Kidney (tissue), 14 donors: Measurements from ENCODE around the gene ATAD5. TPM values are rescaled to one million over a fixed set of nuclear protein-coding genes. Genes with fewer than 3 reads are reported as not detected.
"Not testable (repeated sequence)": the region's sequence is repeated elsewhere in the genome, so short reads cannot be mapped to it uniquely, and the experiment has no call there.

Experiments used
- DNase-seq, 5 donors: peaks; one replicate each; pipeline ENCODE4 v3.0.0-alpha.2; 2013 to 2020
- FAIRE-seq: peaks from 2 replicates; lab custom pipeline; 2012; peaks lifted over from hg19 to GRCh38; lab: Jason Lieb, UNC
- H3K27ac ChIP-seq, 2 donors: one replicate each; pipeline ENCODE4 v1.7.0; 2013; ENCODE audit warnings: low read depth in 2 of 2, low read length in 2 of 2, inconsistent platforms in 1 of 2
- H3K27me3 ChIP-seq: one replicate; pipeline ENCODE4 v1.7.1; 2013; ENCODE audit warnings: low read length, inconsistent platforms; ENCODE audit not compliant: control insufficient read depth, insufficient read depth
- H3K36me3 ChIP-seq, 3 donors: one replicate each; pipeline versions ENCODE4 v1.7.0 to v1.7.1; 2013; ENCODE audit warnings: low read length in 3 of 3, control low read depth in 1 of 3, inconsistent platforms in 1 of 3; ENCODE audit not compliant: insufficient read depth in 3 of 3, control insufficient read depth in 2 of 3
- H3K4me1 ChIP-seq, 3 donors: one replicate each; pipeline versions ENCODE4 v1.7.0 to v1.7.1; 2013; ENCODE audit warnings: low read length in 3 of 3, inconsistent platforms in 1 of 3, low read depth in 1 of 3; ENCODE audit not compliant: control insufficient read depth in 2 of 3, insufficient read depth in 2 of 3
- H3K4me3 ChIP-seq, 3 donors: one replicate each; pipeline versions ENCODE4 v1.7.0 to v1.8.1; 2013; ENCODE audit warnings: low read length in 3 of 3, control low read depth in 1 of 3, inconsistent platforms in 1 of 3
- H3K9ac ChIP-seq, 3 donors: one replicate each; pipeline versions ENCODE4 v1.7.0 to v1.7.1; 2013; ENCODE audit warnings: low read length in 3 of 3, control low read depth in 1 of 3, inconsistent platforms in 1 of 3
- H3K9me3 ChIP-seq, 3 donors: one replicate each; pipeline versions ENCODE4 v1.7.0 to v1.7.1; 2013; ENCODE audit warnings: low read length in 3 of 3, control low read depth in 1 of 3, inconsistent platforms in 1 of 3; ENCODE audit not compliant: control insufficient read depth in 2 of 3, insufficient read depth in 1 of 3
- intact Hi-C: fragments of 100-400 bp; cut with DNase I; formaldehyde crosslinking; loops from one replicate; pipeline ENCODE4 v1.11.1; 2022
- polyA plus RNA-seq: library from polyadenylated mRNA; stranded (reverse); fragments of 350-450 nt; fragmentation: Illumina TruSeq; extraction: RNeasy Lipid Tissue Mini Kit (QIAGEN cat#74804); gene quantifications from one replicate; pipeline ENCODE4 v1.2.3, GENCODE V29; 2014; ENCODE audit warnings: low read depth, low replicate concordance; ENCODE audit not compliant: insufficient read depth
- total RNA-seq: library from RNA; stranded (reverse); fragmentation: NEBNext Ultra II Directional; extraction: Animal tissue kit (Norgen Biotek cat#: 25700); gene quantifications from one replicate; pipeline ENCODE4 v1.2.1, GENCODE V29; 2021
- TF ChIP-seq, protein P1 (sequence below): IDR thresholded peaks from 3 replicates; pipeline ENCODE4 v1.5.1; 2012; ENCODE audit warnings: mild to moderate bottlenecking, moderate library complexity, borderline replicate concordance; ENCODE audit not compliant: insufficient read depth; ENCODE audit errors: extremely low read depth
- donor health status: control.
- donor health status: control.
- donor health status: control.
- donor health status: control.
- donor health status: control.
- donor health status: DM: yes; HTN: yes; CAD: no.
- donor health status: Normal renal cell carcinoma (clear cell type).

ATAD5 gene
- total and polyA plus RNA-seq, 2 donors from 2014 or later, result 0.19 to 1.7 TPM

- Histone ChIP-seq H3K27ac (peak overlapping the region in 1 of 2 donors; percentile 49), H3K9ac (peak overlapping the region; percentile 90 to 98 (median 97)), H3K36me3 (peaks cover 3 to 6% (median 4%) of the 10 kb centered on the region in 3 donors), H3K9me3 (no peaks in the 10 kb centered on the region), H3K4me1 (peaks cover 0 to 3% (median 0%) of the 10 kb centered on the region in 3 donors), H3K4me3 (peak overlapping the region; percentile 81 to 99 (median 97)), H3K27me3 (no peaks in the 10 kb centered on the region)
- TF ChIP-seq, protein P1, sequence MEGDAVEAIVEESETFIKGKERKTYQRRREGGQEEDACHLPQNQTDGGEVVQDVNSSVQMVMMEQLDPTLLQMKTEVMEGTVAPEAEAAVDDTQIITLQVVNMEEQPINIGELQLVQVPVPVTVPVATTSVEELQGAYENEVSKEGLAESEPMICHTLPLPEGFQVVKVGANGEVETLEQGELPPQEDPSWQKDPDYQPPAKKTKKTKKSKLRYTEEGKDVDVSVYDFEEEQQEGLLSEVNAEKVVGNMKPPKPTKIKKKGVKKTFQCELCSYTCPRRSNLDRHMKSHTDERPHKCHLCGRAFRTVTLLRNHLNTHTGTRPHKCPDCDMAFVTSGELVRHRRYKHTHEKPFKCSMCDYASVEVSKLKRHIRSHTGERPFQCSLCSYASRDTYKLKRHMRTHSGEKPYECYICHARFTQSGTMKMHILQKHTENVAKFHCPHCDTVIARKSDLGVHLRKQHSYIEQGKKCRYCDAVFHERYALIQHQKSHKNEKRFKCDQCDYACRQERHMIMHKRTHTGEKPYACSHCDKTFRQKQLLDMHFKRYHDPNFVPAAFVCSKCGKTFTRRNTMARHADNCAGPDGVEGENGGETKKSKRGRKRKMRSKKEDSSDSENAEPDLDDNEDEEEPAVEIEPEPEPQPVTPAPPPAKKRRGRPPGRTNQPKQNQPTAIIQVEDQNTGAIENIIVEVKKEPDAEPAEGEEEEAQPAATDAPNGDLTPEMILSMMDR, result no peak
- intact Hi-C loops, result no loop called here
- DNase-seq (peak in 4 of 5 donors; percentile 12 to 45 (median 40)), FAIRE-seq (no peak)
Observed at GRCh38 chr17:30905742-30906100, 74.0 kb downstream of the ATAD5 start.

GRCh38 chr17:30906101-30906911 lies 74.5 kb downstream of the ATAD5 start, which contains the start of gene TEFM:
TSS of gene TEFM (minus strand) at chr17:30906238. CDS start at chr17:30906198, 40 bp downstream.
- TF ChIP-seq, protein P1, result no peak
- intact Hi-C loops, result no loop called here
- DNase-seq (peak; percentile 94 to 97 (median 95)), FAIRE-seq (no peak)
- H3K9ac ChIP-seq, result peak within 1 kb of the TSS; percentile 90 to 98 (median 97)
- no peaks in the 10 kb centered on the region for H3K27me3 ChIP-seq
- peak within 1 kb of the TSS; percentile 81 to 99 (median 97) for H3K4me3 ChIP-seq
- peaks cover 0 to 3% (median 0%) of the 10 kb centered on the region in 3 donors for H3K4me1 ChIP-seq
- peak within 1 kb of the TSS; percentile 20 to 49 for H3K27ac ChIP-seq
- H3K36me3 ChIP-seq, result peaks cover 3 to 5% (median 4%) of the 10 kb centered on the region in 3 donors
- no peaks in the 10 kb centered on the region for H3K9me3 ChIP-seq

DNA sequence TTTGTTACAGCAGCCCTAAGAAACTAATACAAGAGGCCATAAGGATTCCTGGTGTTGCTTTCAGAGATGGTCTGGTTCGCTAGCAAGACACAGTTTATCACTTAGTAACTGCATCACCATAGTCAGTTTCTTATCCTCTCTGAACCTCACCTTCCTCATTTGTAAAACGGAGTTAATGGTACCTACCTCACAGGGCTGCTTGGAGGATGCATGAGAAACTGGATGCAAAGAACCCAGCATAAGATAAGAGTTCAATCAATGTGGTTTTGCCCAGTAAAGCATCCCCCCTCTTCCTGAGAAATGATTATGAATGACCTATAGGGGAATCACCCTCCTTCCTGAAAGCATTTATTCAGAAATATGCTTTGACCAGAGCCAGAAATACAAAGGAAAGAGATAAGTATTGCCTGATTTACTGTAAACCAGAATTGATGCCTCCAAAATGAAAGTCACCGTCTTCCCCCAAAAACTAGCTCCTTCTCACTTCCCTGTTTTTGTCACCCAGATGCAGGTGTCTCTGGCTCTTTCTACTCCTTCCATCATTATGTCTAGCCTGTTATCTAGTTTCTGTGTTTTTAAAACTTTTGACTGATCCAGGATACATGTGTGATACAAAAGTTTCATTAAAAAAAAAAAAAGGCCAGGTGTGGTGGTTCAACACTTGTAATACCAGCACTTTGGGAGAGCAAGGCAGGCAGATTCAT lies 77.1 kb downstream of the ATAD5 start:
- Histone ChIP-seq H3K4me3 (no peak overlapping the region), H3K9ac (no peak overlapping the region), H3K36me3 (no peaks in the 10 kb centered on the region), H3K9me3 (no peaks in the 10 kb centered on the region), H3K27ac (no peak overlapping the region), H3K4me1 (peaks cover 0 to 3% (median 0%) of the 10 kb centered on the region in 3 donors), H3K27me3 (no peaks in the 10 kb centered on the region)
- intact Hi-C loops, result no loop called here
- no peak for DNase-seq
- TF ChIP-seq, protein P1, result no peak
- FAIRE-seq, result no peak

GRCh38 chr17:30910151-30910550 lies 78.4 kb downstream of the ATAD5 start:
- not testable (repeated sequence) for DNase-seq

More at GRCh38 chr17:30910151-30910550, 78.4 kb downstream of the ATAD5 start:
- intact Hi-C loops, H3K4me1 ChIP-seq, H3K9me3 ChIP-seq, H3K27ac ChIP-seq, H3K4me3 ChIP-seq, H3K9ac ChIP-seq, FAIRE-seq, H3K27me3 ChIP-seq, H3K36me3 ChIP-seq: not testable (repeated sequence)
